NT2/D1 (cell line): ENCODE data around the gene ADGRD2.

ENCODE experiments used
- SUZ12 ChIP-seq: IDR thresholded peaks from 2 replicates; pipeline ENCODE4 v1.6.1; 2011; ENCODE audit not compliant: insufficient read length, insufficient read depth; ENCODE audit errors: extremely low read depth
- YY1 ChIP-seq: IDR thresholded peaks from 2 replicates; pipeline ENCODE4 v1.6.1; 2011; ENCODE audit not compliant: insufficient read length, insufficient read depth
- ZNF274 ChIP-seq: IDR thresholded peaks from 2 replicates; pipeline ENCODE4 v1.6.1; 2011; ENCODE audit warnings: mild to moderate bottlenecking, low read depth, low read length

DNA sequence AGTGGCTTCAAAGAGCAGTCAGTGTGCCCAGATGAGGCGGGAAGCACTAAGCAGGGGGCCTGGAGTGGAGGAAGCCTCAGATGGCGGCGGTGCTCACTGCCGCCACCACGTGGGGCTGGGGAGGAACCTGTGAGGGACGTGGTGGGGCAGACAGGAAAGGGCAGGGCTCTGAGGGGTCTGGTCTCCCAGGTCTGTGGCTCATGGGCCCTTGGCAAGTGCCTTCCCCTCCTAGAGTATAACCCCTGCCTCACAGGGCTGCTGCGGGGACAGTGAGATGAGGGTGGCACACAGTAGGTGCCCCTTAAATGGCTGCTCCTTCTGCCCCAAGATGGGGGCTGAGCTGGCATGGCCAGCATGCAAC lies 30.4 kb downstream of the ADGRD2 start:
- TF ChIP-seq ZNF274 (no peak), YY1 (no peak), SUZ12 (no peak)
